Mesendoderm (in vitro differentiated cells): ENCODE data around the gene AQP5.

Experiments used
- DNase-seq: peaks from one replicate; pipeline ENCODE4 v3.0.0; 2013
- H2AK5ac ChIP-seq: 2 replicates; pipeline ENCODE4 v1.6.1; 2013; ENCODE audit warnings: low read length, inconsistent platforms
- H2BK120ac ChIP-seq: 2 replicates; pipeline ENCODE4 v1.6.1; 2013; ENCODE audit warnings: low read depth, mild to moderate bottlenecking, low read length, moderate library complexity, mixed read lengths
- H2BK15ac ChIP-seq: replicated peaks from 2 replicates; pipeline ENCODE4 v1.6.1; 2013; ENCODE audit warnings: low read depth, mild to moderate bottlenecking, moderate library complexity
- H2BK5ac ChIP-seq: 2 replicates; pipeline ENCODE4 v1.6.1; 2013; ENCODE audit warnings: low read length, inconsistent platforms
- H3K18ac ChIP-seq: 2 replicates; pipeline ENCODE4 v1.6.1; 2013; ENCODE audit warnings: mild to moderate bottlenecking, low read length, mixed read lengths
- H3K23ac ChIP-seq: one replicate; pipeline ENCODE4 v1.6.1; 2013; ENCODE audit warnings: low read length
- H3K27ac ChIP-seq: 2 replicates; pipeline ENCODE4 v1.5.1; 2013; ENCODE audit warnings: low read depth, mild to moderate bottlenecking, inconsistent platforms, low read length, moderate library complexity
- H3K27me3 ChIP-seq: 2 replicates; pipeline ENCODE4 v1.6.1; 2013; ENCODE audit warnings: low read length, control low read depth, mild to moderate bottlenecking, inconsistent platforms; ENCODE audit not compliant: insufficient read depth, poor library complexity
- H3K36me3 ChIP-seq: 2 replicates; pipeline ENCODE4 v1.6.1; 2013; ENCODE audit warnings: low read length, inconsistent platforms; ENCODE audit not compliant: control insufficient read depth, insufficient read depth
- H3K4ac ChIP-seq: one replicate; pipeline ENCODE4 v1.6.1; 2013; ENCODE audit warnings: low read depth, mild to moderate bottlenecking, low read length, moderate library complexity
- H3K4me1 ChIP-seq: 2 replicates; pipeline ENCODE4 v1.6.1; 2013; ENCODE audit warnings: low read depth, low read length, inconsistent platforms; ENCODE audit not compliant: control insufficient read depth
- H3K4me2 ChIP-seq: 2 replicates; pipeline ENCODE4 v1.6.1; 2013; ENCODE audit warnings: low read length
- H3K4me3 ChIP-seq: 2 replicates; pipeline ENCODE4 v1.5.1; 2013; ENCODE audit warnings: mild to moderate bottlenecking, low read length
- H3K56ac ChIP-seq: one replicate; pipeline ENCODE4 v1.6.1; 2013; ENCODE audit warnings: low read length
- H3K79me1 ChIP-seq: 2 replicates; pipeline ENCODE4 v1.6.1; 2013; ENCODE audit warnings: low read length, inconsistent platforms
- H3K79me2 ChIP-seq: 2 replicates; pipeline ENCODE4 v1.6.1; 2013; ENCODE audit warnings: mild to moderate bottlenecking, low read length; ENCODE audit not compliant: control insufficient read depth, insufficient read depth
- H3K9ac ChIP-seq: 2 replicates; pipeline ENCODE4 v1.6.1; 2013; ENCODE audit warnings: low read length, inconsistent platforms
- H4K5ac ChIP-seq: one replicate; pipeline ENCODE4 v1.6.1; 2013; ENCODE audit warnings: low read length
- H4K8ac ChIP-seq: one replicate; pipeline ENCODE4 v1.6.1; 2013; ENCODE audit warnings: low read depth, mild to moderate bottlenecking, control low read depth, low read length, moderate library complexity
- WGBS: extraction: QIAGEN DNeasy Blood & Tissue Kit; methylation state at CpG from one replicate; pipeline ENCODE4 v1.1.7; 2013; ENCODE audit warnings: low lambda C conversion rate, missing lambda C conversion rate; ENCODE audit not compliant: insufficient coverage; ENCODE audit errors: extremely low coverage; 5-methylcytosine and 5-hydroxymethylcytosine counted together

AQP5 gene

DNA sequence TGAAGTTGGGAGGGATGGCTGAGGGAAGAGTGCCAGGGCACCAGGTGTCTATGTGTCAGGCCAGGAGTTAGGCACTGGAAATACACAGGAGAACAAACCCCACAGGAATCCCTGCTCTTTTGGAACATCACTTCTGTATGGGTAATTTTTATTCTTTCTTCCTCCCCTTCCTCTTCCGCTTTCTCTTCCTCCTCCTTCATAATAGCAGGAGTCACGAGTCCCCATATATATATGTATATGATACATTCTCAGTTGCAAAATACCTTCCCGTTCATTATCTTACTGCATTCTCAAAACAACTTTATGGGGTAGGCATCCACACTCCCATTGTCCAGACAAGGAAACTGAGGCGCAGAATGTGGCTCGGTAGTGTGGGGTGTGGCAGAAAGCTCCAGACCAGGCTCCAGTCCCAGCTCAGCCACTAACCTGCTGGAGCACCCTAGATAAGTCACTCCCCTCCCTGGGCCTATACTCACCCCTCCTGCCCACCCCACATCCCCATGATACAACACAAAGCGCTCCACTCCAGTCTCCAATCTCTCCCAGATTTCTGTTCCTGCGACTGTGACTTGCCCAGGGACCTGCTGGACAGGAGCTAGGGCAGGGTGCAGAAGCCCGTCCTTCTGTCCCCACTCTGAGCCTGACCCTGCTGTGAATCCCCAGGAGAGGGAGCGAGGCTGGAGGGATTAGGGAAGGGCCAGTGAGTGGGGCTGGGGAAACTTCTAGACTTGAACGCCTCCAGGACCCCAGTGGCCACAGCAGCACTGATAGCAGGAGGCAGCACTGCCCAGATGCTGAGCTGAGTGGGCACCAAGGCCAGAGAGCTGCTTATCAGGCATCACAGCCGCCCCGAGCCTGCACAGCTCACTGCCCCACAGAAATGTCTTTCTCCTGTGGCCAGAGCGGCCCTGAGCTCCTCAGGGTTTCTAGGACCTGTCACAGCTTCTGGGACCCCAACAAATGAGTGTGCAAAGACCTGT is 12.5 kb upstream of the AQP5 start:
- Histone ChIP-seq H3K79me2 (no peaks in the 10 kb centered on the region), H3K9ac (no peak overlapping the region), H3K23ac (no peak overlapping the region), H2BK120ac (no peak overlapping the region), H4K8ac (no peak overlapping the region), H4K5ac (no peak overlapping the region), H3K18ac (no peak overlapping the region), H2BK5ac (no peak overlapping the region), H3K27me3 (no peaks in the 10 kb centered on the region), H3K36me3 (no peaks in the 10 kb centered on the region), H2AK5ac (no peak overlapping the region), H3K79me1 (no peaks in the 10 kb centered on the region), H3K27ac (no peak overlapping the region), H3K4me3 (no peak overlapping the region), H3K4me2 (no peak overlapping the region), H2BK15ac (no peak overlapping the region), H3K56ac (no peak overlapping the region), H3K4ac (no peak overlapping the region), H3K4me1 (no peaks in the 10 kb centered on the region)
- DNase-seq, result no peak
- no CpG with 5 or more reads among the region's 13 CpGs for WGBS

DNA sequence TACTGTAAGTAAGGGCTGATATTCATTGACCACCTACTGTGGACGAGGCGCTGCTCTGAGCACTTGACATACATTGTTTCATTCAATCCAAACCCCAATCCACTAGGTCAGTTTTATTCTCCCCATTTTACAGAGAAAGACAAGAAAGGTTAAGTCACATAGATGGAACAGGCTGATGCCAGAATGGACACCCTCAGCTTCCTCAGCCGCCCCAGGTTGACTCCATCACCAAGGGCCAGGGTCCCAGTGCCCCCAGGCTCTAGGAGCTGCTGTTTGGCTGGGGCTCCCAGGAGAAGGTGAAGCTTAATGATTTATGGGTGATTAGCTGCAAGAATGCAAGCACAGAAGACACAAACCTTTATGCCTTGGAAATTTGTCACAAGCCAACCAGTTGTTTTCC is 11.8 kb upstream of the AQP5 start:
- Histone ChIP-seq H3K4me1 (peaks cover 4% of the 10 kb centered on the region), H3K23ac (no peak overlapping the region), H3K27me3 (no peaks in the 10 kb centered on the region), H2BK120ac (no peak overlapping the region), H3K79me1 (no peaks in the 10 kb centered on the region), H2BK15ac (no peak overlapping the region), H3K4me2 (no peak overlapping the region), H4K5ac (no peak overlapping the region), H3K79me2 (no peaks in the 10 kb centered on the region), H3K36me3 (no peaks in the 10 kb centered on the region), H3K18ac (no peak overlapping the region), H3K4ac (no peak overlapping the region), H3K9ac (no peak overlapping the region), H3K27ac (no peak overlapping the region), H3K4me3 (no peak overlapping the region), H2AK5ac (no peak overlapping the region), H4K8ac (no peak overlapping the region), H3K56ac (no peak overlapping the region), H2BK5ac (no peak overlapping the region)
- DNase-seq, result no peak
- no CpG with 5 or more reads among the region's 3 CpGs for WGBS

DNA sequence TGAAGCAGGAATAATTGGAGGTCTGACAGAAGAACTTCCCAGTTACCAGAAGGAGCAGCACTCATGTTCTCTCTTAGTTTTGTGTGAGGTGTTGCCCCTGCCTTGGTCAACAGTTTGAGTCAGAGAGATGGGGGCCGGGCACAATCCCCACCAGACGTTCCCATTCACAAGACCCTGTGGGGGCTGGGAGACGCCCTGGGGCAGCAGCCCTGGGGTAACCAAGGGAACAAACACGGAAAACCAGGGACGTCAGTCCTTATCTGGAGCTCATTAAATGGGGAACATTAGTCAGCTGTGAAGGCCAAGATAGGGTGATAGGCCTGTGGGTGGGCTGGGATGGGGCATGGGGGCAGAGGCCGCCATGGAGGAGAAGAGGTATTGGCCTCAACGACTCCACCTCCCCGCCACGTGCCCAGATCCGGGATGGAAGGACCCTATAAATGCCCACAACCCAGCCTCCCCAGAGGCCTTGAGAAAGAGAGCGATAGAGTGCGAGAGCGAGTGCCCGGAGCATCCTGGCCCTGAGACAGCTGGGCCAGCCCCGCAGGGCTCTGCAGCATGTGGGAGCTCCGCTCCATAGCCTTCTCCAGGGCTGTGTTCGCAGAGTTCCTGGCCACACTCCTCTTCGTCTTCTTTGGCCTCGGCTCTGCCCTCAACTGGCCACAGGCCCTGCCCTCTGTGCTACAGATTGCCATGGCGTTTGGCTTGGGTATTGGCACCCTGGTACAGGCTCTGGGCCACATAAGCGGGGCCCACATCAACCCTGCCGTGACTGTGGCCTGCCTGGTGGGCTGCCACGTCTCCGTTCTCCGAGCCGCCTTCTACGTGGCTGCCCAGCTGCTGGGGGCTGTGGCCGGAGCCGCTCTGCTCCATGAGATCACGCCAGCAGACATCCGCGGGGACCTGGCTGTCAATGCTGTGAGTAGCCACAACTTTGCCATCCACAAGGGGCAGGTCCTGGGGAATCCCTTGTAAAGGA is 11.1 kb upstream of the AQP5 start, which contains the start of gene AQP2:
TSS of gene AQP2 (plus strand) at position 465 of the 979 bp plus-strand sequence. CDS start at position 559, 94 bp downstream.
- no CpG with 5 or more reads among the region's 32 CpGs for WGBS

DNA sequence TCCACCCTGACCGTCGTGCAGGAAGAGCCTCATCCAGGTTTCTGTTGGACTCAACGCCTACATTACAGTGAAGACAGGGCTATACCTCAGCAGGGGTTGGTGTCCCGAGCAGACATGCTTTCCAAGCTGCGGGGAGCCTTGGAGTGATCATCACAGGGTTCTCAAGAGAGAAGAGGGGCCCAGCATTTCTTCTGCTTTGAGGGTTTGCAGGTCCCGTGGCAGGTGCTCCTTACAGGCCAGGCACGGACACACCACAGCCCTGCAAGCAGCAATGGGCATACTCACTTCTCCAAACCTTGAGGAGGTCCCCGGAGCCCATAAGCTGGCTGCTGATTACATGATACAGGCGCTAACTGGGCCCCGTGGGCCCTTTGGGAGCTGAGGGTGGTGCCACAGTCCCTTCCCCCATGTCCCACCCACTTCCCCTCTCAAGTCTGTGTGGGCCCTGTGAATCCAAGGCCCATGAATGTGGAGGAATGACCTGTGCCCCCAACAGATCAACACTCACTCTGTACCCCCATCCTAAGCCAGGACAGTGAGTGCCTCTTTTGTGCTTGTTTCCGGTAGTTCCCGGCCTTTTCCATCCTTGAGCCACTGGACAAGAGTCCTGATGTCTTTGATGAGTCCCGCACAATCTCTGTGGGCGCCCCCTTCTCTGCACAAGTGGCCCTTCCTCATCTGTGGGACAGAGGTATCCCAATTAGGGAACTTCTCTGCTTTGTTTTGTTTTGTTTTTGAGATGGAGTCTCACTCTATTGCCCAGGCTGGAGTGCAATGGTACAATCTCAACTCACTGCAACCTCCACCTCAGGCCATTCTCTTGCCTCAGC is 10.0 kb upstream of the AQP5 start:
- Histone ChIP-seq H3K4me3 (no peak overlapping the region), H3K9ac (no peak overlapping the region), H3K27me3 (peaks cover 2% of the 10 kb centered on the region), H2BK15ac (no peak overlapping the region), H2BK5ac (no peak overlapping the region), H3K23ac (no peak overlapping the region), H3K4me1 (peaks cover 5% of the 10 kb centered on the region), H3K56ac (no peak overlapping the region), H3K79me2 (no peaks in the 10 kb centered on the region), H2AK5ac (no peak overlapping the region), H4K5ac (no peak overlapping the region), H3K27ac (no peak overlapping the region), H3K36me3 (no peaks in the 10 kb centered on the region), H2BK120ac (no peak overlapping the region), H3K4me2 (no peak overlapping the region), H3K18ac (no peak overlapping the region), H4K8ac (no peak overlapping the region), H3K4ac (no peak overlapping the region), H3K79me1 (no peaks in the 10 kb centered on the region)
- no peak for DNase-seq
- WGBS, result no CpG with 5 or more reads among the region's 14 CpGs

More for the DNA sequence above, 11.1 kb upstream of the AQP5 start, which contains the start of gene AQP2:
- H3K27me3 ChIP-seq, result no peaks in the 10 kb centered on the region
- H3K36me3 ChIP-seq, result no peaks in the 10 kb centered on the region
- no peak within 1 kb of the TSS for H2BK5ac ChIP-seq
- no peak within 1 kb of the TSS for H3K27ac ChIP-seq
- DNase-seq, result peak; percentile 62
- no peak within 1 kb of the TSS for H2BK120ac ChIP-seq
- H3K4me3 ChIP-seq, result no peak within 1 kb of the TSS
- no peak within 1 kb of the TSS for H3K23ac ChIP-seq
- no peak within 1 kb of the TSS for H3K4me2 ChIP-seq
- H2AK5ac ChIP-seq, result no peak within 1 kb of the TSS
- no peak within 1 kb of the TSS for H3K18ac ChIP-seq
- no peak within 1 kb of the TSS for H4K5ac ChIP-seq
- H3K4me1 ChIP-seq, result peaks cover 5% of the 10 kb centered on the region
- H3K4ac ChIP-seq, result no peak within 1 kb of the TSS
- no peaks in the 10 kb centered on the region for H3K79me2 ChIP-seq
- no peak within 1 kb of the TSS for H3K9ac ChIP-seq
- H3K56ac ChIP-seq, result no peak within 1 kb of the TSS
- H2BK15ac ChIP-seq, result no peak within 1 kb of the TSS
- no peaks in the 10 kb centered on the region for H3K79me1 ChIP-seq
- no peak within 1 kb of the TSS for H4K8ac ChIP-seq

DNA sequence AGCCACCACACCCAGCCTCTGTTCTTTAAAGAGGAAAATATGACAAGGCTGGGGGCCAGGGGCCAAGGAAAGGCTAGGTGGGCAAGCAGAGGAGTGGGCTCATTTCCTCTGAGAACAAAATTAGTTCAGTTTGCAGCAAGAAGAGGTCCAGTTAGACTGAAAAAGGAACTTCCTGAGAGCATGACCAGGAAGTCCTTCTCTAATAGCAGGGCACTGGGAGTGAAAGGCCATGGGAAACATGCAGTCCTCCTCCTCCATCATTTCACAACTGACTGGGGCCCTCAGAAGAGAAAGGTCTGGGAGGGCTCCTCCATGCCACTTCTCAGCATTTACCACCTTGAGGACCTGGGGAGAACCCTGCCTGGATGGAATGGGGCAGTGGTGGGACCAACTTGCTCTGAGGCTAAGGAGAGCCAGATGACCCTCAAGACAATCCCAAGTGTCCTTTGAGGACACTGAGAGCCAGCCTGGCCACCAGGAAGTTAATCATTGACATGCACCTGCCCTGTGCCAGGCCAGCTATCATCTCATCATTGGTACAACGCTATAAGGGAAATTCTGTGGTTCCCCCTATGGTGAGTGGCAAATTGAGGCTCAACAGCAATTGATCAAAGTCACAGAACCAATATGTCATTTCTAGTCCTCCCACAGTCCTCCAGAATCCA is 9.1 kb upstream of the AQP5 start:
- no peak overlapping the region for H3K23ac ChIP-seq
- H3K18ac ChIP-seq, result no peak overlapping the region
- no peak overlapping the region for H4K8ac ChIP-seq
- peaks cover 5% of the 10 kb centered on the region for H3K4me1 ChIP-seq
- no peak overlapping the region for H3K56ac ChIP-seq
- WGBS, result no CpG with 5 or more reads among the region's 1 CpG
- no peak overlapping the region for H3K9ac ChIP-seq
- H3K27ac ChIP-seq, result no peak overlapping the region
- H2BK120ac ChIP-seq, result no peak overlapping the region
- no peak overlapping the region for H2AK5ac ChIP-seq
- H3K36me3 ChIP-seq, result no peaks in the 10 kb centered on the region
- H3K4me3 ChIP-seq, result no peak overlapping the region
- no peak overlapping the region for H2BK5ac ChIP-seq
- DNase-seq, result no peak
- H4K5ac ChIP-seq, result no peak overlapping the region
- peaks cover 3% of the 10 kb centered on the region for H3K27me3 ChIP-seq
- H3K79me1 ChIP-seq, result no peaks in the 10 kb centered on the region
- no peak overlapping the region for H3K4me2 ChIP-seq
- no peak overlapping the region for H3K4ac ChIP-seq
- no peaks in the 10 kb centered on the region for H3K79me2 ChIP-seq
- H2BK15ac ChIP-seq, result no peak overlapping the region
